ENCODE data around the gene PIGA.
A peak's percentile ranks its signal among the peaks of the same experiment; 100 is the strongest.
"Not testable (repeated sequence)": the region's sequence is repeated elsewhere in the genome, so short reads cannot be mapped to it uniquely, and the experiment has no call there.

Gene PIGA

DNA sequence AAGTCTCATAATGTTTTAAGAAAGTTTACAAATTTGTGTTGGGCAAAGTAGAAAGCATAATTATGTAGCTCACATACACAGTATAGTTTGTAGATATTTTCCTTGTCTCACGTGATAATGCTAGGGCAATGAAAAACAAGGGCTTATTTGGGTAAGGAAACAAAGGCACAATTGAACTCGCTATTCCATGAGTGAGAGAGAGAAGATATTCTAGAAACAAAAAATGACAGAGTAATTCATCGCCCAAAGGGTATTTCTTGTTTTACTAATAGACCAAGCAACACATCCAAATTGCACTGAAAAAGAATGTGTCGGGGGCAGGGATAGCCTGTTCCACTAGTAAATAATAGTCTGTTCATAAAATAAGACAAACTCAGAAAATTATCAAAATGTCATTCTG is 16.2 kb downstream of the PIGA start:
- no peak for DNase-seq

DNA sequence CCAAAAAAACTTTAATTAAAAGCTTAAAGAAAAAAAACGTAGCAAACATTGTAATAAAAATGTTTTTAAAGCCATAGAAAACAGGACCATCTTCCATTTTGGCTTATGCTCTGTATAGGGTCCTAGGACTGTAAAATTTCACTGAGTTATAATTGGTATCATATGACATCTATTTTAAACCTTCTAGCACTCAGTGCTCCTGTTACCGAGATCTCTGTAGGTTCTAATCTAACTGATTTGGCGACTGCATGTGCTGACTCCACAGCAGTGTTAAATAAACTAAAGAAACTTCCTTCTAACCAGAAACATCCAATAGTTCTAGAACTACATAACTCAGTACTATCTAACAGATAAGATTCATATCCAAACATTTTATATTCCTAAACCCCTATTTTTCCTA is 19.8 kb downstream of the PIGA start, which contains the start of gene ASB11:
ASB11 (minus strand) TSS at position 132 of the 400 bp plus-strand sequence; CDS start at position 97, 35 bp downstream.
- DNase-seq, result no peak

GRCh38 chrX:15314472-15314871 is 20.9 kb downstream of the PIGA start:
- DNase-seq, result no peak

DNA sequence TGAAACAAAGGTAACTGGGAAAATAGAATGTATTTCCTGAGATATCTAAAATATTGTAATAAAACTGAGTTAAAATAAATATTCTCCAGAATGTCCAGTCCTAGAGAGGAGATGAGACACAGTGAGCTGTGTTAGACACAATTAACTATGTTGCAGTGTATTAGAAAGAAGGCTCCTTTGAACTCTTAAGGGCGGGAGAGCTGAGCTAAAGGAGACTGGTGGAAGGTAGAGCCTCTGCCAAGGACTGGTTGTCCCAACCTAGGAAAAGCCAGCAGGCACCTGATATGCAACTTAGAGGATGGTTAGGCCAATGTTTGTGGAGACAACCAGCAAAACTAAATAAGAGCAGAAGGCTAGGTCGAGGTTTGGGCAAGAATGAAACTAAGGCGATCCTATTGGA is 24.2 kb downstream of the PIGA start:
- no peak for DNase-seq

GRCh38 chrX:15310117-15310516 is 25.2 kb downstream of the PIGA start:
- no peak for DNase-seq

DNA sequence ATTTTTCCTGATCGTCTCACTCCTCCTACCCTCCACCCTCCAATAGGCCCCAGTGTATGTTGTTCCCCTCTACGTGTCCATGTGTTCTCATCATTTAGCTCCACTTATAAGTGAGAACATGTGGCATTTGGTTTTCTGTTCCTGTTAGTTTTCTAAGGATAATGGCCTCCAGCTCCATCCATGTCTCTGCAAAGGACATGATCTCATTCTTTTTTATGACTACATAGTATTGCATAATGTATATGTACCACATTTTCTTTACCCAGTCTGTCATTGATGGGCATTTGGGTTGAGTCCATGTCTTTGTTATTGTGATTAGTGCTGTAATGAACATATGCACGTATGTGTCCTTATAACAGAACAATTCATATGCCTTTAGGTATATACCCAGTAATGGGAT is 29.4 kb downstream of the PIGA start:
- not testable (repeated sequence) for DNase-seq

DNA sequence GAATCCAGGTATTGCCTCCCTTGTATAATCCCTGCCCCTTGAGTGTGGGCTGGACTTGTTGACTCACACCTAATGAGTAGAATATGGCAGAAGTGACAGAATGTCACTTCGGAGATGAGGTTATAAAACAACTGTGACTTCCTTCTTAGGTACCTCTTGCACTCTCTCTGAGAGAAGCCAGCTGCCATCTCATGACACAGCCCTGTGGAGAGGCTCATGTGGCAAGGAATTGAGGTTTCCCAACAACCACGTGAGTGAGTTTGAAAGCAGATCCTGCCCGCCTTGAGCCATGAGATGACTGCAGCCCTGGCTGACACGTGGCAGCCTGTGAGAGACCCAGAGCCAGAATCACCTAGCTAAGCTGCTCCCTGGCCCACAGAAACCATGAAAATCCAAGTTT is 33.4 kb downstream of the PIGA start:
- DNase-seq, result peak; percentile 20 to 59

DNA sequence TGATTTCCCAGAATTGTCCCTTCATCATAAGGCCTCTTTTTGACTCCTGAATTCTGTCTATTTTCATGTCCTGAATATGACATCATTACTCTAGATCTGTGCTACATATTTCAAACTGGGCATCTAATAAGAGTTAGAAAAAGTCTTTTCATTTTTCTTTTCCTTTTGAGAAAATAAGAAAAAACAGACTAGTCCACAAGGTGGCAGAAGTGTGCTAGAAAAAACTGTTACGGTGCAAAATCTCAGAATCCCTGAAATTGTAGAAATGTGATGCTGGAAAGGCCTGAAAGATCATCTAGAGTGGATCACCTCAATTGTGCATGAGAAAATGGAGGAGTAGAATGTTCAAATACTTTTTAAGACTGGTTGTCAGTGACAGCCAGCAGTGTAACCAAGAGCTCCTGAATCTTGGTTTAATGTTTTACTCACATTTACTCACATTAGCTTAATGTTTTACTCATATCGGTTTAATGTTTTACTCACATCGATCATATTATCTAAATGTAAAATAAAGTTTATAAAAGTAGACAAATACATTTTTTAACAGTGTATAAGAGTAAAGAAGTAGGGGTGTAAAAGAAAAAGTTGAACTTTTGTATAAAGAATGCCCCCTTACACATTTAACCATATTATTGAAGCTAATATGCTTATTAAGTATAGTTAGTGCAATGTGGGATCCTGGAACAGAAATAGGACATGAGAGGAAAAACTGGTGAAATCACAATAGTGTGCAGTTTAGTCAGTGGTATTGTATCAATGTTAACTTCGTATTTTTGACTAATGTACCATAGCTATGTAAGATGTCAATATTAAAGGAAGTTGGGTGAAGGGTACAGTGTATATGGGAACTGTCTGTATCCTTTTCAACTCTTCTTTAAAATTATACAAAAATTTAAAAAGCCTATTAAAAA is 35.1 kb downstream of the PIGA start:
- peak in 1 of 2 experiments; percentile 12 for DNase-seq

DNA sequence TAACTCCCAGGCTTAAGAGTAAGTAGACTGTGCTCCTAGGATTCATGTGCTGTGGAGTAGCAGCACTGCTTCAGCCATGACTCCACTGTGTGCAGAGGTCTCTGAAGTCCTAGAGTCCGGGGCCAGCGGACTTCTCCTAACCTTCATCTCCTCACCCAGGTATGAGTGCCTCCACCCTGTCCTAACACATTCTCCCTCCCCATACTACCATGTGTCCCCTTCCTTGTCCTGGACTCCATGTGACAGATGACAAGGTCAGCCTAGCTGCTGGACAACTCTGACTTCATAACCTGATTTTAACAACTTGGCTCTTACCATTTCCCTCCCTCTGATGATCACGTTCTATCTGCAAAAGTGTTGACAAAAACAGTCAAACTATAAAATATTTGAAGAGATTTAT is 36.5 kb downstream of the PIGA start:
- no peak for DNase-seq

DNA sequence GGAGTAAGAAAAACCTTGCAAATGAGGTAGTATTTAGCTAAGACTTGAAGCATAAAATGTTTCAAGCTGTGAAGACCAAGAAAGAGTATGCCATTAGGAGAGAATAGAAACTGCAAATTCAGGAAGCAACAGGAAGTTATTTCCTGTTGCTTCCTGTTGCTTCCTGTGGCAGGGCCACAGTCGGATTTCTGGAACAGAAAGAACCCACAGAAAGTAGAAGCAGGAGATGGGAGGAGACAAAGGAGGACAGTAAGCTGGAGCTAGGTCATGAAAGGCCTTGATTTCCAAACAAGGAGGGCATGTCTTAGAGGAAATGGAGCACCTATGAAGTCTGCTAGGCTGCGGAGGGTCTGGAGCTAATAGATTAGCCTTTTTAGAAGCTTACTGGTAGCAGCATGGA is 37.1 kb downstream of the PIGA start:
- DNase-seq, result no peak

DNA sequence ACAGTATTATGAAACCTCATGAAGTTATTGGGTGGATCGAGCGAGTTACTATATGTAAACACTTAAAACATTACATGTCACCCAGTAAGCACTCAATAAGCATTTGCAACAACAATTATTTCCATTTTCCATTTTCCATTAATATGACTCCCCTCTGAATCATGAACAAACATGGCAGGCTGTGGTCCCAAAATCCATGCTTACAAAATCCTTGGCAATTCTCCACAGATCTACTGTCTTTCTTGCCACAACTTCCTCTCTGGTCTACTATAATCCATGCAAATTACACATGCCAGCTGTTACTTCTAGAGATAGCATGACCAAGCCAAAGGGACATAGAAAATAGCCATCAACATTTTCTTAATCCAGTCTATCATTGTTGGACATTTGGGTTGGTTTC is 41.9 kb downstream of the PIGA start:
- DNase-seq, result no peak

- no peak for DNase-seq
Measured at GRCh38 chrX:15292861-15293260, 42.5 kb downstream of the PIGA start.

GRCh38 chrX:15277604-15278003 is 57.7 kb downstream of the PIGA start:
- no peak for DNase-seq

DNA sequence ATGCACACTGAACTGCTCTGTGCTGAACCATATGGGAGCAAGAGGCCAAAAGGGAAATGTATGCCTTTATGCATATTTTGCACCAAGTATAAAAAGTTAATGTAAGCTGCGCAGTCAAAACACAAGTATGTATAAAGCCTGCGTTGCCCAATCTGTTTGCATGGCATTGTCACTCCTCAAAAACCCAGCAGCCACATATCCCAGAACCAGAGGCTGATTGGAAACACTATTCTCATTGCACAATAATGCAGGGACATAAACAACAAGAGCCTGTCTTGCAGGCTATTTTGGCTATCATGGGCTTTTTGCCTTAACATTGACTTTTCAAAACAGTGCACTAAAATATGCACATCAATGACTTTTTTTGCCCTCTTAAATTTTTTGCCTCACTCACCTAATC is 60.4 kb downstream of the PIGA start:
- DNase-seq, result no peak

- not testable (repeated sequence) for DNase-seq
Measured at GRCh38 chrX:15273275-15273674, 62.0 kb downstream of the PIGA start.

DNA sequence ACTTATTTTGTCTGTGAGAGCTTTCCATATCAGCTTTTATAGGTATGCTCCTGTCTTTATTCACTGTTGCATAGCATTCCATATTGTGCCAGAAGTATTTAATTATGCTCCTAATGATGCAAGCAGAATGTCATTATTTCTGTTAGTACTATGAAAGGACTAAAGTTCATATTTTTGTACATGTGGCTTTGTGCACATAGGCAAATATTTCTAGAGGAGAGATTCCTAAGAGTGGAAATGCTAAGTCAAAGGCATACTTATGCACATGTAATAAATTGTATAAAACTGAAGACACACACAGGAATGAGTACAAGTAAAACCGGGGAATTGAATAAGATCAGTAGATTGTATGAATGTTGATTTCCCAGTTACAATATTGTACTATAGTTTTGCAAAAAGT is 63.6 kb downstream of the PIGA start:
- DNase-seq, result no peak

- no peak for DNase-seq
Measured at GRCh38 chrX:15269618-15270521, 65.5 kb downstream of the PIGA start, which contains the start of gene ASB9. ASB9 (minus strand) TSS chrX:15270083; CDS start chrX:15269874, 209 bp downstream.

Measured in NCI-H524 (cell line).